Ishikawa (cell line): ENCODE data around the gene CAMP.

ENCODE experiments used
- EP300 ChIP-seq: IDR thresholded peaks from 2 replicates; pipeline ENCODE4 v1.6.1; 2012; ENCODE audit warnings: borderline replicate concordance
- TEAD4 ChIP-seq: IDR thresholded peaks from 2 replicates; pipeline ENCODE4 v1.6.1; 2012

DNA sequence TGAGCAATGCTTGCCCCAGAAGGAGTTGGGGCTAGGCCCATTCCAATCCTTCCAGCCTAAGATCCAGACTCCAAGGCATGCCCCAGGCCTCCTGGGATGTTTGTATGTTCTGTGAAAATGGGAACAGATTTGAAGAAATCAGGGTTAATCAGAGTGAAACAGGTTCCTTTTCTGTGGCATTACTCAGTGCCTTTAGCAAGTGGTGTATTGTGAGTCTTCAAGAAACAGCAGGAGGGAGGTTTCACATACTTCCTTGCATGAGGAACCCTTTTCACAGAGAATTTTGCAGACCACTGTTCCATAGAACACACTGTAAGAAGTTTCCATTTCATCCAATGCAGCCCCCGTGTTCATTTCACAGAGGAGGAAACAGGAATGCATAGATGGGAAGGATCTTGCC is 26.7 kb upstream of the CAMP start:
- no peak for TF ChIP-seq EP300
- no peak for TF ChIP-seq TEAD4
